GM21528 (cell line): ENCODE results near the gene RAVER2.

Source experiments
- ATAC-seq: cut with Tn5 transposase; IDR thresholded peaks from one replicate; pipeline ENCODE4 v1.9.1; 2021; ENCODE audit warnings: mild to moderate bottlenecking, moderate library complexity; ENCODE audit not compliant: unreplicated experiment, low FRiP score

RAVER2 gene

DNA sequence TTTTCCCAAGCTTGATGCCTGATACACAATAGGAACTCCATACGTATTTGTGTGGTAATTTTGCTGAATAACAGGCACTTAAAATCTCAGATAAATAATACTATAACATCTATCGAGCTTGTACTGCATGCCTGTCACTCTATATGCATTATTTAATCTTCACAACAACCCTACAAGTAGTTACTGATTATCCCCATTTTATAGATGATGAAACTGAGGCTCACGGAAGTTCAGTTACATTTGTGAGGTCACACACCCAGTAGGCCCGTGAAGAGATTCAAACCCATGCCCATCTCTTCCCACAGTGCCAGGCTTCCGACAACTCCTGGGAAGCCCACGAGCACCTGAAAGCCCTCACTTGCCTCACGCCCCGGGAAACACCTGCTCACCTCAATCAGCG lies 98.8 kb downstream of the RAVER2 start:
- ATAC-seq, result no peak

DNA sequence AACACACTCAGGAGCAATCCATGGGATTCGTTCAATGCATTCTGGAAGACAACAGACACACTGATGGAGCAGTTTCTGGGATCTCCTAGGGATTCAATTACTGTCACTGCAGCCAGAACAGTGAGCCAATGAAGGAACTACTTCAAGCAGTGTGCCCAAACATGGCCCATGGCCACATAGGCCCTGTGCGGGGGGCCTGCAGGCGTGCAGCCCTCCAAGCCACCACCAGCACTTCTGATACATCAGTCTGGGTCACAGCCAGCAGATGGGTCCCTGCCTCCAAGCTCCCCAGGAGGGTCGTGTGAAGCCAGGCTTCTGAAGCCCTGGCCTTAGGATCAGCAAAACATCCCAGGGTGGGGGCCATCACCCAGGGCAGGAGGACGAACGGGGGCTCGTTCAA lies 99.3 kb downstream of the RAVER2 start:
- no peak for ATAC-seq

DNA sequence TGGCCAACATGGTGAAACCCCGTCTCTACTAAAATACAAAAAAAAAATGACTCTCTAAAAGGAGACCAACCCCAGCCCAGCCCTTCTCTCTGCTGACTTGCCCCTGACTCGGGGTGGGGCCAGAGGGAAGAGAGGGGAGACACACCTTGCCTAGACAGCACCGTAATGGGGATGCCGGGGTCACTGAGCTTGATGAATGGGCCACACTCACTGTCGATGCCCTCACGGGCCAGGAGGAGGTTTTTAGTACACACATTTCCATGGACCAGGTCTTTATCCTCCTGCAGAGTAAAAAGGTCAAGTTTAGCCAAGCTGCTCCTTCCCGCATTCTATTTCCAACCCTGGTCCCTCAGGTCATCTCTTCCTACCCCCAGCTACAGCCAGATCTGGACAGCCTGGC lies 99.7 kb downstream of the RAVER2 start:
- ATAC-seq, result no peak

DNA sequence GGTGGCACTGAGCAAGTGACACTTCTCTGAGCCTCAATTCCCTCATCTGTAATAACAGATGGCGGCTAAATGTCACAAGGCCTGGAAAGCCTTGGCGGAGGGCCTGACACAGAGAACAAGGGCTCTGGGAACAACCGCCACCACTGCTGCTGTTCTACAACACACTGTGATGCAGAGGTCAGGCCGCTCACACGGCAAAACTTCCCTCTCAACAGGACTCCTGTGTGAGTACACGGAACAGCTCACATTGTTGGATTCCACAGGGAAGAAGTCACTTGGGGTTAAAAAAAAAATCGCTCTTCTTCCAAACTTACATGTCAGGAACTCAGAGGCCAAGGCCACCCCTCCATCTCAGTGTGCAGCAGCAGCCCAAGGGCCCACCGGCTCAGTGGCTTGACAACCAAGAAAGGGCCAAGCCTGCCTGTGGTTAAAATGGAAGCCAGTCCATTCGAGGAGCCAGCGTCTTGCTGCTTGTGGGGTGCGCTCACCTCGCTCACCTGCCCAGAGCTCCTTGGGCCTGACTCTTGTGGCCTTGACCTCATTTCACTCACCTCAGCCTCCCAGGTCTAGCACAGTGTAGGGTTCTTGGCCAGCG lies 101.1 kb downstream of the RAVER2 start:
- no peak for ATAC-seq

DNA sequence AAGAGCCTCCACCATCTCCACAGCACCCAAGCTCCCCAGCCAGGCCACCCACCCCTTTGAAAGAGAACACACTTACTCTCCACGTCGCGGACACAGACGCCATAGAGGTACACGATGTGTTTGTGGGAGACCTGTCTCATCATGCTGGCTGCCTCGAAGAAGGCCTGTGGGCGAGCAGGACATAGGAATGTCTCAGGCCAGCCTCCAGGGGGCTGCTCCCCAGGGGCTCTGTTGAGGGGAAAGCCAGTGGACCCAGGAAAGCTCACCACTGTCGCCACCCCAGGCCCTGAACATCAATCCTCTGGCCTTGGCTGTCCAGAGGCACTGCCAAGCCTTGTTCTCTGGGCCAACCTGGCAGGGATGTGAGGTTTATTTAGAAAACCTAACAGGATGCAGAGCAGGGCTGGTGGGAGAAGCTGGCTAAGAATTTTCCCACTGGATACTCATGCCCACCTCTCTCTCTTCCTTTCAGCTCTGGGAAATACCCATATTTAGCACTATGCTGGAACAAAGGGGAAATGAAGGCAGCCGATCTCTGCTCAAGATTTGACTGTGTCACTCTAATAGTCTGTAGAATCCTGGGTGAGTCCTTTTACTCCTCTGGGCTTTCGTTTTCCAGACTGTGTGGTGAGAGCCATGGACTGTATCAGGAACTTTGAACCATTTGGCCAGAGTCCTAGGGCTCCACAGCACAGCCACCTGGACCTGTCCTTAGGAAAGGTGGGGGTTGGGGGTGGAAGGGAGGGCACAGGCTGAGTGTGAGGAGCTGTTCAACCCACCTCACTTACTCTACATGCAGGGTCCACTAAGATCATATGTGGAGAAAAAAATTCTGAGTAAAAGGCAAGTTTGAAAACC lies 101.9 kb downstream of the RAVER2 start:
- no peak for ATAC-seq

DNA sequence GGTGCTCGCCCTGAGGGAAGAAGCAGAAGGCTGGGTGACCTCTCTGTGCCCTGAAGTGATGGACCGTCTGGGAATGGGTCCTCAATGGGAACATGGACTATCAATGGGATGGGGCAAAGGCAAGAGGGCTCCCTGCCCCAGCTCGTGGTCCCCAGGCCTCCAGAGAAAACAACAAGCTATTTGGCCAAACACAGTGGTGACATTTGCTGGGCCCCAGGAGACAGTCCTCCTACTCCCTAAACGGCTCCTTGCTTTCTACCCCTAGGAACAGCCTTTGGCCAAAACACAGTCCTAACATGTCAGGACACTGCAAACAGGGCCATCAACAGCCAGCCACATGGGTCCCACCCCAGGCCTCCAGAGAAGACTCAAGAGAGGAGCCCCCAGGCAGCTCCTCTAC lies 102.8 kb downstream of the RAVER2 start:
- ATAC-seq, result no peak

DNA sequence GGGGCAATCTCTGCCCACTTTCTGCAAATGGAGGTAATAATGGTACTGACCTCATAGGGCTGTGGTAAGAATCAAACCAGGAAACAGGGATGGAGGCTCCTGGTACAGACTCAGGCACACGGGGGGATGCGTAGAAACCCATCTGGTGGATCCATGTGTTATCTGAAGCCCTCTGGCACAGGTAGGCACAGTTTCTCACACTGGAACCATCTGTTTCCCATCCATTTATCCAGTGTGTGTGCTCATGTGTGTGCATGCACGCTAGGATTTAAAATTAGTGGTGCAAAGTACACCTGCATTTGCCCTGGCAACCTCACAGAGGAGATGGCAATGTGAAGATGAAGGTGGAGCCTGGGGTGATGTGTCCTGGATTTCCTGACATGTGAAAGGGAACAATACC lies 103.3 kb downstream of the RAVER2 start:
- no peak for ATAC-seq

DNA sequence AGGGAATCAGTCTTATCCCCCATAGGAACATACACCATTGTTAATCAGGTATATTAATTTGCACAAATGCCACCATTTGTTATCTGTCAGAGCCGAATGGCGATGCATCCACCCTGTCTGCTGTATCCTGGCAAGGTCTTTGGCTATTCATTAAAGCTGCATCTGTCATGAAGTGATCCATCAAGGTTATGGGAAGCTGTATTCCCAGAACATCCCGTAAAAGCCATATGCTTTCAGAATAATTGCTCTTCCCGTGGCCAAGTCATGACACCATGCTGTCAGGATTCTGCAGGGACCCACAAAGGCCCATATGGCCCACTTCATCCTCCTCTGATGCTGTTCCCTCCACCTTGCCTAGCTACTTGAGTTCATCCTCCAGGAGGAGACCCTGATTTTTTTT lies 103.9 kb downstream of the RAVER2 start:
- no peak for ATAC-seq

DNA sequence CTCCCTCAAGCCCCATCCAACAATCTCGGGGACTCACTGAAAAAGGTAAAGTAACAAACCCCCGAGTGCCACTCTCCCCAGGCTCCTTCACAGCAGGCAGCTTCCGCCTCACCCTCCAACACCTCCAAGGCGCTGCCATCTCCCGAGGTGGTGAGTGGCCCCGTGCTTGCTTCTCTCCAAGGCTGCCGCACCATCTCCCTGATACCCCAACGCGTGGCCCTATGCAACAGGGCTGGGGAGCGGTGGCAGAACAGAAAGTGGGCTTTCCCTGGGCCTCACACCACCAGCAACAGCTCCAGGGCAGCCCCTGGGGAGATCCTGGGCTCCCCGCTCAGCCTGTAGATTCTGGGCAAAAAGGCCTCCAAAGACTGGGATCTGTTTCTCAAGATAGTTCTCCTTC lies 105.1 kb downstream of the RAVER2 start:
- no peak for ATAC-seq

DNA sequence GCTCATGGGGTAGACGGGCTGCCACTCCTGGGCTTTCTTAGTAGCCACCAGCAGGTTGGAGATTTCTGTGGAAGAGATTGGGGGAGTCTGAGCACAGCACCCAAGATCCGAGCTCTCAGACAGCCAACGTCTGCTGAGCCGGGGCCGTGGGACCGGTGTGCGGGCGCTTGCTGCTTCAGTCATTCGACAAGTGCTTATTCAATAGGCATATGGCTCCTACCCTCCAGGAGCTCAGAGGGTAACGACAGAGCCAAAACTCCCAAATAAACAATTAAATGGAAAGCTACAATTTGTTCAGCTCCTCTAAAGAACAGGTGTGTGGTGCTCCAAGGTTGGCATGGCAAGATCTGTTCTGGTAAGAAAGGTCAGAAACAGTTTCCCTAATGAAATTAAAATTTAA lies 106.0 kb downstream of the RAVER2 start:
- ATAC-seq, result no peak

DNA sequence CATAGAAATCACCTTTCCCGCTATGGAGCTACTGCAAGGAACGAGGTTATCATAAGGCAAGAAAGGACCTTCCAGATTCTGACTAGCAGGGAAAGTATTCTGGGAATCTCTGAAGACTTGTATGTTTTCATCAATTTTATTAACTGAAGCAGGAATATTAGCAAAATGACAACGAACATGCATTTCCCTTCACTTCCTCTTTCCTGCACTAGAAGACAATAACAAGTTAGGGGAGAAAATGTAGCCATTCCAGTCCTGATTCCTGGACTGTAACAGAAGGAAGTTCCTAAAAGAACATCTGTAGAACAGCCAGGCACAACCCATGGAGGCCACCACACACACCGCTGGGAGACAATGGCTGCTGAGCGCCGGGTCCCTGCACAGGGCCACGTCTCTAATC lies 106.8 kb downstream of the RAVER2 start:
- no peak for ATAC-seq

DNA sequence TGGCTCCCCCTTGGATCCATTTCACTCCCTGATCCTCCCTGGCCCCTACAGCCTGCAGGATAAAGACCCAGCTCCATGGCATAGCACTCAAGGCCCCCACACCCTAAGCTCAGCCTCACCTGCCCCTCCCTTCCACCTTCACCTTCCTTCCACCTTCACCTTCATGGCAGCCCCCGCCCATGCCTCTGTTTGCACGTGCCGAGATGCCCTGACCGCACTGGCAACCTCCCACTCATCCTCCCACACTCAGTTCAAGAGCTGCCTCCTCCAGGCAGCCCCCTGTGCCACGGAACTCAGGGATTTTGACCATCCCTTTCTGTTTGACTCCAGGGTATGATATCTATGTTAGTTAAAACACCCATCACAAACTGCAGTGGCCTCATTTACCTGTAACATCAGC lies 109.8 kb downstream of the RAVER2 start:
- no peak for ATAC-seq

DNA sequence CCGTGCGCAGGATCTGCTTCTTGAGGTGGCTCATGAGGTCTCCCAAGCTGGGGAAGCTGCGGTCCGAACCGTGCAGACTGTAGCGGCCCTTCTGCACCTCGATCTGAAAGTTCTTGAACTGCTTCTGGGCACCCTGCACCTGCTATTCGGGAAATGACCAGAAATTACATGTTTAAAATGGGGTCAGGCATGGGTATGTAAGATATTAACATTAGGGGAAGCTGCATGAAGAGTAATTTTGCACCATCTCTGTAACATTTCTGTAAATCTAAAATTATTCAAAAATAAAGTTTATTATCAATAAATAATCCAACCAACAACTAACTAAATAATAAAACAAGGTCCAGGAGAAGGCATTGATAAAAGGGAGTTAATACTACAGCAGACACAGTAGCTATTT lies 110.7 kb downstream of the RAVER2 start:
- no peak for ATAC-seq

DNA sequence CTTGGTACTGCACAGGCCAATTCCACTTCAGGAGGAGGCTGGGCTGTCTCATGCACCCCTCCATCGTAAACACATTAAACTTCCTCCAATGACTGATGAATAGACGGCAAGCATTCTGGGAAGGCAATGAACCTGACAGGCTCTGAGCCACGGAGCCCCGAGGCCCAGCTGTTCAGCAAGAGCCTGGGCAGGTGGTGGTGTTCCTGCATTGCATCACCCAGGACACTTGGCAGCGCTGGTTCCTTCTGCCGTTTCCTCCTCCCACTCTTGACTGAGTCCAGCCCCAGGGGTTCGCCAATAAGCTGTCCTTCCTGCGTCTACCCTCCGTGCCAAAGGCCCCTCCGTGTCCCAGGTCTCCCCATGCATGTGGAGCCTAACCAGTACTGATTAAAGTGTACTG lies 111.7 kb downstream of the RAVER2 start:
- ATAC-seq, result no peak

DNA sequence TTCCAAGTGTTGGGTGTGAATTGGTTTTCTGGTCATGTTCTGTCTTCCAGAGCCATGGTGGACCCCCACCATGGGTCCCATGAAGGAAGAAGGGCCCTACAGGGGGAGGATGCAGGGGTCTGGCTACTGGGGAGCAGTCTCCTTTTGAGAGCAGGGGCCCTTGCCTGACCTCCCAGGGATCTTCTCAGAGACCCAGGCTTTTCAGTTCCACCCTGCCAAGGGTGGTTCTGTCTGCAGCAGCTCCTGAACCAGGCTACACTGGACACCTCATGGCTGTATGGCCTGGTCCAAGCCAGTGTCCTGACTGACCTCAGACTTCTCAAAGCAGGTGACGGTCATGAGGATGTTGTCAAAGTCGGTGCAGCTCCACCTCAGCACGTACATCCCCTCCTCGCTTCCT lies 112.5 kb downstream of the RAVER2 start:
- ATAC-seq, result no peak

DNA sequence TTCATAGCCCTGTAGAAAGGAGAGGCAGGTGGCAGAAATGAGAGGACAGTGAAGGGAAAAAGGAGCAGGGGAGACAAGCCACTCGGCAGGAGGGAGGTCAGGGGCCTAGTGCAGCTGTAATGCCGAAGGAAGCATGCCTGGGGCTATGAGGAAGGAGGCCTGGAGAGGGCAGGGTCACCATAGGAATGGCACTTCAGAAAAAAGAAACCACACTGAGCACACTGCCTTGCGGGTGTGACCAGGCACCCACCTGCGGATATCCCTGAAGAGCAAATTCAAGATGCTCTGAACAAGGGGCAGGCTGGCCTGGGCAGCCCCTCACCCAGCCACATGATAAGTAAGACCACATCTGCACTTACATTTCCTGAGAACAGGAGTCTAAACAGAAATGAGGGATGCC lies 116.7 kb downstream of the RAVER2 start:
- ATAC-seq, result no peak

DNA sequence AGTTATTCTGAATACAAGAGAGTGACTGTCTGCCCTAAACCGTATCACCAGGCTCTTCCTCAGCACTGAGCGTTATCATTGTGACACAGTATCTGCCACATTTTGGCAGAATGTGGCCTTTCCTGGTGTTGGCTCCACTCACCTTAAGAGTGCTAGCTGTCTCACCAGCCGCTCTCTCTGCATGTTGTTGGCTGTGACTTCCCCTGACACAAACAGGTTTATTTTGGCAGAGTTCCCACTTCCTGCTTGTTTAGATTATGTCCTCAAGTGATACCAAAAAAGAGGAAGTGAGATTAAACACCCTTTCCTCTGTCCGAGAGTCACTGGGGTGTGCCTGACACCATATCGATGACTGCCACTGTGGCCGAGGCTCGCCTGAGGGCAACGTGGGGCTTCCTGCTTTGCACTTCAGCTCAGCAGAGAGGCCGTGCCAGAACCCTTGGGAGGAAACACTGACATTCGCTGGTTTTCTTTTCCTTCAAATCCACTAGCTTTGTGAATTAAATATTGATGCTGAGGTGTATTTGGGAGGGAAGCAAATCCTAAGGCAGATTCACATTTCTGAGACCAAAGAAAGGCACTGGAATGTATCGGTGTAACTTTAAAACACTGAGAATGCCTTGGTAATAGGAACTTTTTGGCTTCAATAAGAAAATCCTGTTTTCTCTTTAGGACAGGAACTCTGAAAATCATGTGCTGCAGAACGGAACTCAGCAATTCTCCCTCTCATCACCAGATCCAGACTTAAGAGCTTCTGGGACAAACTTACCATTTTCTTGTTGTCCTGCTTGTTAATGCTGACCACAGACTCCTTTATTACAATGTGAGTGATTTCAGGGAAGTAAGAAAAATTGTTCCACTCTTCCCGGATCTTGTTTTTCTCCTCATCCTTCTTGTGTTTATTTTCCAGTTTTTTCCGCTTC lies 119.4 kb downstream of the RAVER2 start:
- peak; percentile 100 for ATAC-seq

DNA sequence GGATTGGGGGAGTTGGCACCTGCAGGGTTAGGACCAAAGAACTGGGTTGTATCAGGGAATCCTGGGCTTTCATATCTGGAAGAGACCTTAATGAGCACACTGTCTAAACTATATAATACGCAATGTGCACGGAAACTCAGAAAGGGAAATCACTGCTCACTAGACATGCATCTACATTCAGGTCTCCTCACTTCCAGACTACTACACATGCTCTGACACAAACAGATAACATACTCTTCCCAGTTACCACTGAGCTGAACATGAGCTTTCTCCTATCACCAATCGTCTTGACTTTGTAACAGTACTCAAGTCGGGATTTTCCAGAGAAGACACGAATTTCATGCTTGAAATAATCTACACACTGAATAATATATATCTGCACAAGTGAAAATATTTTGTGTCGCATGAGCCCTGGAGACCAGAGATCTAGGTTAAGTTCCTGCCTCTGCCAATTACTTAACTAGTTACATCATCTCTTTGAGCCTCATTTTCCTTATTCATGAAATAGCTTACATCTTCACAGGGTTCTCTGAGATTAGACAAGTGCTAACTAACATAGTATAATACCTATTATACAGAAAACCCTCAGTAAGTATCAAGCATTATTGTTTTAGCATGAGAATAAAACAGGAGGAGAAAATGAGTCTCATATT lies 120.4 kb downstream of the RAVER2 start:
- no peak for ATAC-seq

DNA sequence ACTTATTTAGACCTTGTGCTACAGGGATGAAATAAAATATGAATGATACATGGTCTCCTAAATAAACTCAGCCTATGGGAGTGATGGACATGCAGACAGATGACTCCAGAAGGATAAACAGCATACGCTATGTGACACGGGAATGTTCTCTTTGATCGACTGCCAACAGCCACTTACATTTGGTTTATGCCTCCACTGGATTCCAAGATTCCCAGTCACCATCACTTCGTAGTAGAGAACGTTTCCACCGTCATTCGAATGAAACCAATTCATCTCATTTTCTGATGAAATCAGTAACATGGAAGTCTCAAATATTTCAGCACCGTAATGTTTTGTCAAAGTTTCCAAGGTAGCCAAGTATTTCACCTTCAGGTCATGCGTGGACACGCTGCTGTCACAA lies 121.8 kb downstream of the RAVER2 start:
- no peak for ATAC-seq

DNA sequence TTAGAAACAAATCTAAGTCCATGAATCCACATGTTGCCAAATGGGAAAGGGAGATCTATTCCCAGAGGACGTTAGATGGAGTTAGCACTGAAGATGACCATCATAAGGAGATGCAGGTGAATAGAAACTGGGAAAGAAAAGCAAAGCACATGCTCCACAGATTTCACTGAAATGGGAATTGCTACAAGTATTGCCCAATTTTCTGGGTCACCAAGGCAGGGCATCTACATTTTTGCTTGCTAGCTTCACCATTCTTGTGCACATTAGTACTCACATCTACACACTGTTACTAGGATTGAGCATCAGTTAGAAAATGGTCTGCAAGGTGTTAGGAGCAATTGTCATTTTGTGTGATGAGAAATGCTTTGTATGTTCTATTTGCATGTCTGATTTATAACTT lies 122.4 kb downstream of the RAVER2 start:
- ATAC-seq, result no peak

DNA sequence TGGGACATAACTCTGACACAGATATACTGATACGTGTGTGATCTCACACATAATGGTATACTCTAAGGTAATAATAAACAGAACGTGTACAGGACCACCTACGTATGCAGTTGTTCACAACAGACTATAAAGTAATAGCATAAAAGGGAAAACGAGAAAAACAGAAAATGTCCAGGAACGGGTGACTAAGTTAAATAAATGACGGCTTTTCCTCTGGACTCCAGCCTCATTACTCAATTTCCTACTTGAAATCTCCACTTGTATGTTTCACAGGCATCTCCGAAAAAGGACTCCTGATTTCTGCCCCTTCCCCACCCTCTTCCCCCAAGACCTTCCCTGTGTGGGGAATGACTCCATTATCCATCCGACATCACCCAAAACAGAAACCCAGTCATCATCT lies 126.4 kb downstream of the RAVER2 start:
- no peak for ATAC-seq
